H9 (cell line): Measurements from ENCODE around the gene TMEM186. TPM values are rescaled to one million over a fixed set of nuclear protein-coding genes. Genes with fewer than 3 reads are reported as not detected.
"Not testable (repeated sequence)": the region's sequence is repeated elsewhere in the genome, so short reads cannot be mapped to it uniquely, and the experiment has no call there.

Experiments used
- DNase-seq: peaks from one replicate; pipeline ENCODE4 v3.0.0-alpha.2; 2017
- H2AFZ ChIP-seq: one replicate; pipeline ENCODE4 v1.6.1; 2013; ENCODE audit warnings: mild to moderate bottlenecking, low read length, control low read depth, moderate library complexity
- H2AK5ac ChIP-seq: 2 replicates; pipeline ENCODE4 v1.6.1; 2013; ENCODE audit warnings: low read length, control low read depth, mixed read lengths; ENCODE audit not compliant: insufficient read length
- H2BK120ac ChIP-seq: one replicate; pipeline ENCODE4 v1.6.1; 2013; ENCODE audit warnings: low read depth, mild to moderate bottlenecking, low read length, control low read depth, inconsistent platforms; ENCODE audit not compliant: poor library complexity, severe bottlenecking
- H2BK12ac ChIP-seq: 2 replicates; pipeline ENCODE4 v1.6.1; 2013; ENCODE audit warnings: low read length, control low read depth, mixed read lengths, low read depth; ENCODE audit not compliant: insufficient read length
- H2BK15ac ChIP-seq: 2 replicates; pipeline ENCODE4 v1.6.1; 2013; ENCODE audit warnings: low read depth, low read length, control low read depth
- H2BK20ac ChIP-seq: one replicate; pipeline ENCODE4 v1.6.1; 2013; ENCODE audit warnings: low read depth, mild to moderate bottlenecking, low read length, control low read depth, inconsistent platforms; ENCODE audit not compliant: poor library complexity, severe bottlenecking
- H2BK5ac ChIP-seq: 2 replicates; pipeline ENCODE4 v1.6.1; 2013; ENCODE audit warnings: low read length, control low read depth, mixed read lengths; ENCODE audit not compliant: insufficient read length
- H3K14ac ChIP-seq: 2 replicates; pipeline ENCODE4 v1.6.1; 2013; ENCODE audit warnings: low read length, control low read depth; ENCODE audit not compliant: insufficient read depth
- H3K18ac ChIP-seq: 2 replicates; pipeline ENCODE4 v1.6.1; 2013; ENCODE audit warnings: low read depth, mild to moderate bottlenecking, mixed read lengths, low read length, control low read depth; ENCODE audit not compliant: insufficient read length
- H3K23ac ChIP-seq: 2 replicates; pipeline ENCODE4 v1.6.1; 2013; ENCODE audit warnings: low read length, control low read depth, mixed read lengths, low read depth; ENCODE audit not compliant: insufficient read length
- H3K23me2 ChIP-seq: 2 replicates; pipeline ENCODE4 v1.6.1; 2013; ENCODE audit warnings: low read depth, mild to moderate bottlenecking, mixed read lengths, low read length, control low read depth; ENCODE audit not compliant: insufficient read length, poor library complexity, severe bottlenecking
- H3K27ac ChIP-seq: 2 replicates; pipeline ENCODE4 v1.5.1; 2013; ENCODE audit warnings: low read length, control low read depth, mixed read lengths, low read depth; ENCODE audit not compliant: insufficient read length
- H3K27me3 ChIP-seq: 2 replicates; pipeline ENCODE4 v1.6.1; 2013; ENCODE audit warnings: low read length, control low read depth, inconsistent platforms; ENCODE audit not compliant: insufficient read depth
- H3K4ac ChIP-seq: 2 replicates; pipeline ENCODE4 v1.6.1; 2013; ENCODE audit warnings: low read depth, mild to moderate bottlenecking, control low read depth, inconsistent platforms, low read length, moderate library complexity
- H3K4me1 ChIP-seq: 2 replicates; pipeline ENCODE4 v1.6.1; 2013; ENCODE audit warnings: low read length, control low read depth, inconsistent platforms; ENCODE audit not compliant: insufficient read depth
- H3K4me2 ChIP-seq: 2 replicates; pipeline ENCODE4 v1.6.1; 2013; ENCODE audit warnings: low read length, control low read depth, mixed read lengths; ENCODE audit not compliant: insufficient read length, insufficient read depth
- H3K56ac ChIP-seq: 2 replicates; pipeline ENCODE4 v1.6.1; 2013; ENCODE audit warnings: low read depth, mild to moderate bottlenecking, mixed read lengths, low read length, control low read depth; ENCODE audit not compliant: insufficient read length
- H3K79me1 ChIP-seq: 2 replicates; pipeline ENCODE4 v1.6.1; 2013; ENCODE audit warnings: low read depth, mild to moderate bottlenecking, moderate library complexity, low read length, control low read depth, inconsistent platforms; ENCODE audit not compliant: insufficient read depth, poor library complexity, severe bottlenecking
- H3K79me2 ChIP-seq: 2 replicates; pipeline ENCODE4 v1.6.1; 2013; ENCODE audit warnings: low read length, control low read depth, inconsistent platforms; ENCODE audit not compliant: insufficient read depth
- H3K9ac ChIP-seq: 2 replicates; pipeline ENCODE4 v1.6.1; 2013; ENCODE audit warnings: low read length, control low read depth, mixed read lengths; ENCODE audit not compliant: insufficient read length; ENCODE audit errors: extremely low read depth
- H3K9me3 ChIP-seq: one replicate; pipeline ENCODE4 v1.6.1; 2013; ENCODE audit warnings: low read depth, low read length, inconsistent platforms; ENCODE audit not compliant: control insufficient read depth
- H3T11ph ChIP-seq: one replicate; pipeline ENCODE4 v1.6.1; 2013; ENCODE audit warnings: mild to moderate bottlenecking, low read length, control low read depth, inconsistent platforms
- H4K20me1 ChIP-seq: one replicate; pipeline ENCODE4 v1.6.1; 2013; ENCODE audit not compliant: control insufficient read depth, insufficient read length, insufficient read depth
- H4K5ac ChIP-seq: 2 replicates; pipeline ENCODE4 v1.6.1; 2013; ENCODE audit warnings: low read depth, mild to moderate bottlenecking, mixed read lengths, low read length, control low read depth; ENCODE audit not compliant: insufficient read length
- H4K8ac ChIP-seq: replicated peaks from 2 replicates; pipeline ENCODE4 v1.6.1; 2013; ENCODE audit warnings: low read length, control low read depth, mixed read lengths, low read depth; ENCODE audit not compliant: insufficient read length
- H4K91ac ChIP-seq: 2 replicates; pipeline ENCODE4 v1.6.1; 2013; ENCODE audit warnings: low read depth, mild to moderate bottlenecking, moderate library complexity, mixed read lengths, low read length, control low read depth; ENCODE audit not compliant: insufficient read length
- H3K27ac Mint-ChIP-seq, 3 experiments: 2 replicates in 2 of 3; 3 replicates in 1 of 3; pipeline ENCODE4 v1.8.0; 2020 to 2021; ENCODE audit warnings: mixed read lengths in 3 of 3, mild to moderate bottlenecking in 1 of 3, moderate library complexity in 1 of 3
- H3K27me3 Mint-ChIP-seq: 2 replicates; pipeline ENCODE4 v1.8.0; 2021; ENCODE audit warnings: low read depth, mild to moderate bottlenecking, moderate library complexity, mixed read lengths
- H3K36me3 Mint-ChIP-seq, 3 experiments: 2 replicates in 2 of 3; 3 replicates in 1 of 3; pipeline ENCODE4 v1.8.0; 2020 to 2021; ENCODE audit warnings: low read depth in 3 of 3, mixed read lengths in 3 of 3; ENCODE audit not compliant: insufficient read depth in 1 of 3
- H3K4me1 Mint-ChIP-seq, 2 experiments: 2 replicates each; pipeline ENCODE4 v1.8.0; 2020; ENCODE audit warnings: mixed read lengths in 2 of 2
- H3K4me3 Mint-ChIP-seq, 2 experiments: 2 replicates in 1 of 2; 3 replicates in 1 of 2; pipeline ENCODE4 v1.8.0; 2020 to 2021; ENCODE audit warnings: mild to moderate bottlenecking in 2 of 2, mixed read lengths in 2 of 2, moderate library complexity in 1 of 2
- H3K9me3 Mint-ChIP-seq, 2 experiments: 2 replicates in 1 of 2; 3 replicates in 1 of 2; pipeline ENCODE4 v1.8.0; 2020; ENCODE audit warnings: mild to moderate bottlenecking in 2 of 2, mixed read lengths in 2 of 2, moderate library complexity in 1 of 2
- CTCF ChIP-seq: fragments of 200-600 bp; sonication (generic); conservative IDR thresholded peaks from 3 replicates; pipeline ENCODE4 v1.8.0; 2021; ENCODE audit warnings: antibody characterized with exemption, mild to moderate bottlenecking
- WGBS: extraction: QIAGEN DNeasy Blood & Tissue Kit; methylation state at CpG from one replicate; pipeline ENCODE4 v1.1.7; 2013; ENCODE audit warnings: missing lambda C conversion rate, low lambda C conversion rate, mixed read lengths; ENCODE audit not compliant: insufficient read length; ENCODE audit errors: extremely low coverage; 5-methylcytosine and 5-hydroxymethylcytosine counted together
- total RNA-seq: library from RNA; stranded (reverse); gene quantifications from 2 replicates; pipeline ENCODE4 v1.2.1, GENCODE V29; 2021

Gene TMEM186
- total RNA-seq, 1 experiment from 2014 or later = 9.6 TPM

GRCh38 chr16:8804313-8804712 lies 6.9 kb upstream of the TMEM186 start:
- H2BK20ac ChIP-seq = no peak overlapping the region
- no peak overlapping the region for H2AK5ac ChIP-seq
- no peak overlapping the region for H3K56ac ChIP-seq
- DNase-seq = no peak
- H2BK15ac ChIP-seq = no peak overlapping the region
- Mint-ChIP-seq H3K9me3 (no peaks in the 10 kb centered on the region), H3K4me1 (peaks cover 1% of the 10 kb centered on the region in 2 experiments; a peak in 3 of 4 replicates), H3K27ac (peak overlapping the region in 1 of 3 experiments; percentile 35; a peak in 1 of 7 replicates), H3K27me3 (no peaks in the 10 kb centered on the region), H3K36me3 (peaks cover 45 to 87% (median 67%) of the 10 kb centered on the region in 3 experiments; a peak in 6 of 7 replicates), H3K4me3 (no peak overlapping the region)
- no peak overlapping the region for H4K5ac ChIP-seq
- peaks cover 2% of the 10 kb centered on the region for H3K79me2 ChIP-seq
- no peak overlapping the region for H3K14ac ChIP-seq
- no CpG with 5 or more reads among the region's 6 CpGs for WGBS
- no peak overlapping the region for H4K91ac ChIP-seq
- no peak overlapping the region for H3K23ac ChIP-seq
- H3T11ph ChIP-seq = no peak overlapping the region
- H3K79me1 ChIP-seq = no peaks in the 10 kb centered on the region
- no peak overlapping the region for H3K9ac ChIP-seq
- H3K27me3 ChIP-seq = no peaks in the 10 kb centered on the region
- H3K23me2 ChIP-seq = no peaks in the 10 kb centered on the region
- no peak overlapping the region for H2BK12ac ChIP-seq
- TF ChIP-seq CTCF = no peak
- H3K18ac ChIP-seq = no peak overlapping the region
- no peaks in the 10 kb centered on the region for H3K9me3 ChIP-seq
- no peaks in the 10 kb centered on the region for H3K4me1 ChIP-seq
- H3K27ac ChIP-seq = no peak overlapping the region
- H2BK120ac ChIP-seq = no peak overlapping the region
- no peak overlapping the region for H2AFZ ChIP-seq
- no peak overlapping the region for H4K8ac ChIP-seq
- no peak overlapping the region for H3K4me2 ChIP-seq
- H2BK5ac ChIP-seq = no peak overlapping the region
- no peaks in the 10 kb centered on the region for H4K20me1 ChIP-seq
- H3K4ac ChIP-seq = no peak overlapping the region

GRCh38 chr16:8803733-8804132 lies 6.3 kb upstream of the TMEM186 start:
- peaks cover 40 to 85% (median 66%) of the 10 kb centered on the region in 3 experiments; a peak in 6 of 7 replicates for H3K36me3 Mint-ChIP-seq
- 0 out of 7 replicates have a peak overlapping the region, but pooled peaks of 1 of the 3 experiments have one; percentile 35 for H3K27ac Mint-ChIP-seq

More at GRCh38 chr16:8803733-8804132, 6.3 kb upstream of the TMEM186 start:
- not testable (repeated sequence) for H3K27me3 Mint-ChIP-seq, H3K18ac ChIP-seq, H3K79me1 ChIP-seq, H3K23ac ChIP-seq, H2BK15ac ChIP-seq, H3T11ph ChIP-seq, H3K4me3 Mint-ChIP-seq, H3K4me1 ChIP-seq, H2AK5ac ChIP-seq, H2AFZ ChIP-seq, H2BK20ac ChIP-seq, H3K23me2 ChIP-seq, H3K4me2 ChIP-seq, H3K56ac ChIP-seq, H4K91ac ChIP-seq, H3K9me3 ChIP-seq, H3K27ac ChIP-seq, H3K27me3 ChIP-seq, H3K79me2 ChIP-seq, H3K4ac ChIP-seq, H2BK120ac ChIP-seq, H2BK5ac ChIP-seq, H4K20me1 ChIP-seq, H4K5ac ChIP-seq, H3K4me1 Mint-ChIP-seq, H3K14ac ChIP-seq, H3K9ac ChIP-seq, DNase-seq, H3K9me3 Mint-ChIP-seq, H2BK12ac ChIP-seq, H4K8ac ChIP-seq
- WGBS = no CpG with 5 or more reads among the region's 12 CpGs
